ENCODE measurements around the gene KATNAL1.
A peak's percentile ranks its signal among the peaks of the same experiment; 100 is the strongest.

Gene KATNAL1

GRCh38 chr13:30314562-30314961 is 7.2 kb upstream of the KATNAL1 start:
- ATAC-seq (no peak), DNase-seq (ENCODE audit: low spot score in 2 of 2) (no peak)
- H3K27ac Mint-ChIP-seq, result no peak overlapping the region
- no peaks in the 10 kb centered on the region for H3K9me3 Mint-ChIP-seq
- H3K36me3 Mint-ChIP-seq, result no peaks in the 10 kb centered on the region
- no peak overlapping the region for H3K4me3 Mint-ChIP-seq
- H3K4me1 Mint-ChIP-seq, result peaks cover 9% of the 10 kb centered on the region

GRCh38 chr13:30314069-30314468 is 6.7 kb upstream of the KATNAL1 start:
- H3K36me3 Mint-ChIP-seq, result no peaks in the 10 kb centered on the region
- DNase-seq (ENCODE audit: low spot score in 2 of 2) (no peak), ATAC-seq (no peak)
- no peak overlapping the region for H3K4me3 Mint-ChIP-seq
- H3K4me1 Mint-ChIP-seq, result peaks cover 14% of the 10 kb centered on the region
- H3K9me3 Mint-ChIP-seq, result no peaks in the 10 kb centered on the region
- no peak overlapping the region for H3K27ac Mint-ChIP-seq

GRCh38 chr13:30313311-30313710 is 6.0 kb upstream of the KATNAL1 start:
- DNase-seq (ENCODE audit: low spot score in 2 of 2), result no peak
- H3K4me1 Mint-ChIP-seq, result peaks cover 21% of the 10 kb centered on the region
- no peaks in the 10 kb centered on the region for H3K9me3 Mint-ChIP-seq
- no peaks in the 10 kb centered on the region for H3K36me3 Mint-ChIP-seq
- H3K27ac Mint-ChIP-seq, result no peak overlapping the region
- ATAC-seq, result no peak
- H3K4me3 Mint-ChIP-seq, result no peak overlapping the region

GRCh38 chr13:30312904-30313303 is 5.6 kb upstream of the KATNAL1 start:
- Mint-ChIP-seq H3K27ac (no peak overlapping the region), H3K9me3 (no peaks in the 10 kb centered on the region), H3K36me3 (no peaks in the 10 kb centered on the region), H3K4me3 (no peak overlapping the region), H3K4me1 (peaks cover 21% of the 10 kb centered on the region)
- ATAC-seq, result no peak
- DNase-seq (ENCODE audit: low spot score in 2 of 2), result no peak

GRCh38 chr13:30308548-30308947 is 1.2 kb upstream of the KATNAL1 start:
- Mint-ChIP-seq H3K36me3 (no peaks in the 10 kb centered on the region), H3K4me3 (peak overlapping the region; percentile 77), H3K27ac (no peak overlapping the region), H3K9me3 (no peaks in the 10 kb centered on the region), H3K4me1 (peaks cover 32% of the 10 kb centered on the region)
- no peak for ATAC-seq
- DNase-seq (ENCODE audit: low spot score in 2 of 2), result no peak

GRCh38 chr13:30307971-30308290 is 580 bp upstream of the KATNAL1 start:
- no peak for ATAC-seq
- DNase-seq (ENCODE audit: low spot score in 2 of 2), result no peak
- Mint-ChIP-seq H3K36me3 (no peaks in the 10 kb centered on the region), H3K4me1 (peaks cover 32% of the 10 kb centered on the region), H3K27ac (no peak overlapping the region), H3K9me3 (no peaks in the 10 kb centered on the region), H3K4me3 (peak overlapping the region; percentile 77)

GRCh38 chr13:30306762-30307193 is 573 bp downstream of the KATNAL1 start:
- ATAC-seq (peak; percentile 92), DNase-seq (ENCODE audit: low spot score in 2 of 2) (peak; percentile 92 to 96)
- H3K36me3 Mint-ChIP-seq, result no peaks in the 10 kb centered on the region
- no peaks in the 10 kb centered on the region for H3K9me3 Mint-ChIP-seq
- H3K27ac Mint-ChIP-seq, result peak overlapping the region; percentile 82
- H3K4me3 Mint-ChIP-seq, result peak overlapping the region; percentile 77
- H3K4me1 Mint-ChIP-seq, result peaks cover 32% of the 10 kb centered on the region

- Mint-ChIP-seq H3K27ac (no peak overlapping the region), H3K4me1 (peaks cover 32% of the 10 kb centered on the region), H3K36me3 (no peaks in the 10 kb centered on the region), H3K9me3 (no peaks in the 10 kb centered on the region), H3K4me3 (peak overlapping the region; percentile 77)
- no peak for DNase-seq (ENCODE audit: low spot score in 2 of 2)
- ATAC-seq, result no peak
Observed at GRCh38 chr13:30305456-30305970, 1.8 kb downstream of the KATNAL1 start.

GRCh38 chr13:30303269-30303668 is 4.1 kb downstream of the KATNAL1 start:
- Mint-ChIP-seq H3K36me3 (no peaks in the 10 kb centered on the region), H3K9me3 (no peaks in the 10 kb centered on the region), H3K4me3 (no peak overlapping the region), H3K4me1 (peaks cover 24% of the 10 kb centered on the region), H3K27ac (no peak overlapping the region)
- DNase-seq (ENCODE audit: low spot score in 2 of 2) (no peak), ATAC-seq (no peak)

GRCh38 chr13:30301827-30302226 is 5.5 kb downstream of the KATNAL1 start:
- DNase-seq (ENCODE audit: low spot score in 2 of 2) (no peak), ATAC-seq (no peak)
- Mint-ChIP-seq H3K4me1 (peaks cover 24% of the 10 kb centered on the region), H3K9me3 (no peaks in the 10 kb centered on the region), H3K27ac (no peak overlapping the region), H3K4me3 (no peak overlapping the region), H3K36me3 (no peaks in the 10 kb centered on the region)

GRCh38 chr13:30300596-30300995 is 6.8 kb downstream of the KATNAL1 start:
- Mint-ChIP-seq H3K9me3 (no peaks in the 10 kb centered on the region), H3K4me3 (no peak overlapping the region), H3K36me3 (no peaks in the 10 kb centered on the region), H3K27ac (no peak overlapping the region), H3K4me1 (peaks cover 24% of the 10 kb centered on the region)
- DNase-seq (ENCODE audit: low spot score in 2 of 2) (no peak), ATAC-seq (no peak)

- no peak overlapping the region for H3K4me3 Mint-ChIP-seq
- ATAC-seq (no peak), DNase-seq (ENCODE audit: low spot score in 2 of 2) (no peak)
- no peaks in the 10 kb centered on the region for H3K9me3 Mint-ChIP-seq
- H3K4me1 Mint-ChIP-seq, result peaks cover 17% of the 10 kb centered on the region
- H3K27ac Mint-ChIP-seq, result no peak overlapping the region
- no peaks in the 10 kb centered on the region for H3K36me3 Mint-ChIP-seq
Observed at GRCh38 chr13:30299786-30300185, 7.6 kb downstream of the KATNAL1 start.

GRCh38 chr13:30295116-30295515 is 12.2 kb downstream of the KATNAL1 start:
- DNase-seq (ENCODE audit: low spot score in 2 of 2), result no peak
- no peak overlapping the region for H3K4me3 Mint-ChIP-seq
- ATAC-seq, result no peak
- no peaks in the 10 kb centered on the region for H3K36me3 Mint-ChIP-seq
- H3K27ac Mint-ChIP-seq, result no peak overlapping the region
- H3K9me3 Mint-ChIP-seq, result no peaks in the 10 kb centered on the region
- peaks cover 19% of the 10 kb centered on the region for H3K4me1 Mint-ChIP-seq

GRCh38 chr13:30294004-30294403 is 13.3 kb downstream of the KATNAL1 start:
- Mint-ChIP-seq H3K4me1 (peaks cover 13% of the 10 kb centered on the region), H3K4me3 (no peak overlapping the region), H3K9me3 (no peaks in the 10 kb centered on the region), H3K36me3 (no peaks in the 10 kb centered on the region), H3K27ac (peak overlapping the region; percentile 5)
- no peak for ATAC-seq
- DNase-seq (ENCODE audit: low spot score in 2 of 2), result no peak

- ATAC-seq (no peak), DNase-seq (ENCODE audit: low spot score in 2 of 2) (no peak)
- Mint-ChIP-seq H3K4me3 (no peak overlapping the region), H3K36me3 (no peaks in the 10 kb centered on the region), H3K4me1 (peaks cover 13% of the 10 kb centered on the region), H3K27ac (no peak overlapping the region), H3K9me3 (no peaks in the 10 kb centered on the region)
Observed at GRCh38 chr13:30292325-30292724, 15.0 kb downstream of the KATNAL1 start.

- DNase-seq (ENCODE audit: low spot score in 2 of 2), result no peak
Observed at GRCh38 chr13:30290812-30291436, 16.4 kb downstream of the KATNAL1 start.

GRCh38 chr13:30289533-30289932 is 17.8 kb downstream of the KATNAL1 start:
- peaks cover 13% of the 10 kb centered on the region for H3K4me1 Mint-ChIP-seq
- H3K27ac Mint-ChIP-seq, result no peak overlapping the region
- H3K4me3 Mint-ChIP-seq, result no peak overlapping the region
- ATAC-seq, result no peak
- no peak for DNase-seq (ENCODE audit: low spot score in 2 of 2)
- peaks cover 6% of the 10 kb centered on the region for H3K9me3 Mint-ChIP-seq
- no peaks in the 10 kb centered on the region for H3K36me3 Mint-ChIP-seq

More at GRCh38 chr13:30290812-30291436, 16.4 kb downstream of the KATNAL1 start:
- no peaks in the 10 kb centered on the region for H3K9me3 Mint-ChIP-seq
- no peaks in the 10 kb centered on the region for H3K36me3 Mint-ChIP-seq
- peaks cover 13% of the 10 kb centered on the region for H3K4me1 Mint-ChIP-seq
- ATAC-seq, result no peak
- H3K27ac Mint-ChIP-seq, result no peak overlapping the region
- H3K4me3 Mint-ChIP-seq, result no peak overlapping the region
